ENCODE data around the gene FBN2.

FBN2 gene

GRCh38 chr5:128317481-128317880, 220.6 kb downstream of the FBN2 start:
- DNase-seq (ENCODE audit: extremely low spot score): no peak
- ChIA-PET CTCF (no interaction called here), POLR2A (no interaction called here)
- TF ChIP-seq, protein P1, sequence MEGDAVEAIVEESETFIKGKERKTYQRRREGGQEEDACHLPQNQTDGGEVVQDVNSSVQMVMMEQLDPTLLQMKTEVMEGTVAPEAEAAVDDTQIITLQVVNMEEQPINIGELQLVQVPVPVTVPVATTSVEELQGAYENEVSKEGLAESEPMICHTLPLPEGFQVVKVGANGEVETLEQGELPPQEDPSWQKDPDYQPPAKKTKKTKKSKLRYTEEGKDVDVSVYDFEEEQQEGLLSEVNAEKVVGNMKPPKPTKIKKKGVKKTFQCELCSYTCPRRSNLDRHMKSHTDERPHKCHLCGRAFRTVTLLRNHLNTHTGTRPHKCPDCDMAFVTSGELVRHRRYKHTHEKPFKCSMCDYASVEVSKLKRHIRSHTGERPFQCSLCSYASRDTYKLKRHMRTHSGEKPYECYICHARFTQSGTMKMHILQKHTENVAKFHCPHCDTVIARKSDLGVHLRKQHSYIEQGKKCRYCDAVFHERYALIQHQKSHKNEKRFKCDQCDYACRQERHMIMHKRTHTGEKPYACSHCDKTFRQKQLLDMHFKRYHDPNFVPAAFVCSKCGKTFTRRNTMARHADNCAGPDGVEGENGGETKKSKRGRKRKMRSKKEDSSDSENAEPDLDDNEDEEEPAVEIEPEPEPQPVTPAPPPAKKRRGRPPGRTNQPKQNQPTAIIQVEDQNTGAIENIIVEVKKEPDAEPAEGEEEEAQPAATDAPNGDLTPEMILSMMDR (IDR thresholded peaks at IDR 0.05; ENCODE audit: control extremely low read depth, extremely low read depth, low read depth, missing control alignments): no peak

GRCh38 chr5:128315671-128316070, 222.4 kb downstream of the FBN2 start:
- TF ChIP-seq, protein P1 (IDR thresholded peaks at IDR 0.05; ENCODE audit: control extremely low read depth, extremely low read depth, low read depth, missing control alignments): no peak
- POLR2A ChIA-PET: no interaction called here
- DNase-seq (ENCODE audit: extremely low spot score): no peak
- CTCF ChIA-PET: no interaction called here

DNA sequence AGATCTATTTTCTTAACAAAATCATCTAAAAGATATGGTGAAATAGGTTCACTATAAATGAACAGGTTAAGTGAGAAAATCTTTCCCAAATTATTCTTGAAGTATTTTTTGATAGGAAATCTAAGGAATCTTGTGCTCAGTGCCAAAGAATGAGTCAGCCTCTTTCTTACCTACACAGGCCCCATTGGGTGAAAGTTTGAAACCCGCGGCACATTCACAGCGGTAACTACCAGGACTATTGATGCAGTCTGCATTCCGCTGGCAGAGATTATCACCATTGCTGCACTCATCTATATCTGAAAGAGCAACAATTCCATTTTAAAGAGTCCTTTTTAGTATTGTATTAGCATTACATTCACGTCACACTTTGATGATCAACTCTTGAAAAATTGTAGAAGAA, 232.7 kb downstream of the FBN2 start:
- ChIA-PET CTCF (no interaction called here), POLR2A (no interaction called here)
- DNase-seq (ENCODE audit: extremely low spot score): no peak
- TF ChIP-seq, protein P1 (IDR thresholded peaks at IDR 0.05; ENCODE audit: control extremely low read depth, extremely low read depth, low read depth, missing control alignments): no peak

DNA sequence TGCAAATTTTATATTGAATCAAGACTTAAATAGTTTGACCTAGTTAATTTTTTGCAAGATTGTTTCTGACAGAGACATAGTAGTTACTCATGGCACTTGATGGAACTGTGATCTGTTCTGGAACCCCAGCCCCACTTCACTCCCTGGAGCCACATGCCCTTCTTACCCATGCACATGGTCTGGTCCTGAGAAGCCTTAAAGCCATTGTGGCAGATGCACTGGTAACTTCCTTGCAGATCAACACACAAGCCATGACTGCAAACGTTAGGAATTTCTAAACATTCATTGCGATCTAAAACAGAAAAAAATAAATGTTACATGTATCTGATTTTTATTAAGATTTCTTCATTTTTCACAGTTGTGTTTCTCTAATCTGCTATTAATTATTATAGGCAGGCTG, 233.3 kb downstream of the FBN2 start:
- DNase-seq (ENCODE audit: extremely low spot score): no peak
- TF ChIP-seq, protein P1 (IDR thresholded peaks at IDR 0.05; ENCODE audit: control extremely low read depth, extremely low read depth, low read depth, missing control alignments): no peak
- POLR2A ChIA-PET: no interaction called here
- CTCF ChIA-PET: no interaction called here

- POLR2A ChIA-PET: no interaction called here
- CTCF ChIA-PET: no interaction called here
These were observed 234.0 kb downstream of the FBN2 start for GRCh38 chr5:128304088-128304487.

GRCh38 chr5:128303593-128303992, 234.5 kb downstream of the FBN2 start:
- ChIA-PET CTCF (no interaction called here), POLR2A (no interaction called here)
- no peak for DNase-seq (ENCODE audit: extremely low spot score)

More at GRCh38 chr5:128304088-128304487, 234.0 kb downstream of the FBN2 start:
- TF ChIP-seq, protein P1 (IDR thresholded peaks at IDR 0.05; ENCODE audit: control extremely low read depth, extremely low read depth, low read depth, missing control alignments): no peak
- no peak for DNase-seq (ENCODE audit: extremely low spot score)

More at GRCh38 chr5:128303593-128303992, 234.5 kb downstream of the FBN2 start:
- TF ChIP-seq, protein P1 (IDR thresholded peaks at IDR 0.05; ENCODE audit: control extremely low read depth, extremely low read depth, low read depth, missing control alignments): no peak

All from GM10248 (cell line).